Measurements from ENCODE around the gene MS4A12.

GRCh38 chr11:60447846-60448245, 44.7 kb upstream of the MS4A12 start:
- no peak for TF ChIP-seq GLIS3 (CRISPR knock-in tag; IDR thresholded peaks at IDR 0.05)
- no peak for TF ChIP-seq RARB (CRISPR knock-in tag; IDR thresholded peaks at IDR 0.05)
- no peak for TF ChIP-seq ZFP30 (CRISPR knock-in tag; IDR thresholded peaks at IDR 0.05)
- TF ChIP-seq SNAI2 (CRISPR knock-in tag; IDR thresholded peaks at IDR 0.05) = no peak
- TF ChIP-seq TSHZ2 (CRISPR knock-in tag; IDR thresholded peaks at IDR 0.05) = no peak
- no peak for TF ChIP-seq CSDC2 (CRISPR knock-in tag; IDR thresholded peaks at IDR 0.05)
- TF ChIP-seq POU6F1 (CRISPR knock-in tag; IDR thresholded peaks at IDR 0.05; ENCODE audit: borderline replicate concordance, low read depth) = no peak
- TF ChIP-seq ZFP3 (CRISPR knock-in tag; IDR thresholded peaks at IDR 0.05) = no peak

Measured in SK-N-SH treated with all-trans-retinoic acid at 6 μM for 48 hours (cell line).